IPS-15b (cell line): ENCODE measurements around the gene UQCC3.

Experiments used
- H3K27me3 ChIP-seq: one replicate; pipeline ENCODE4 v1.6.1; 2013; ENCODE audit warnings: low read length; ENCODE audit not compliant: control insufficient read depth, insufficient read depth
- H3K36me3 ChIP-seq: one replicate; pipeline ENCODE4 v1.6.1; 2013; ENCODE audit warnings: low read length; ENCODE audit not compliant: control insufficient read depth, insufficient read depth
- H3K4me1 ChIP-seq: one replicate; pipeline ENCODE4 v1.6.1; 2013; ENCODE audit warnings: mild to moderate bottlenecking, low read length; ENCODE audit not compliant: control insufficient read depth, insufficient read depth
- H3K4me3 ChIP-seq: one replicate; pipeline ENCODE4 v1.5.1; 2013; ENCODE audit warnings: low read depth, low read length
- H3K9ac ChIP-seq: one replicate; pipeline ENCODE4 v1.6.1; 2013; ENCODE audit warnings: low read depth, mild to moderate bottlenecking, low read length
- H3K9me3 ChIP-seq: one replicate; pipeline ENCODE4 v1.6.1; 2013; ENCODE audit warnings: mild to moderate bottlenecking, low read length; ENCODE audit not compliant: control insufficient read depth, insufficient read depth

Gene UQCC3

GRCh38 chr11:62719302-62719978 lies 48.0 kb downstream of the UQCC3 start:
- no peaks in the 10 kb centered on the region for H3K4me1 ChIP-seq

GRCh38 chr11:62721994-62722393 lies 50.5 kb downstream of the UQCC3 start:
- Histone ChIP-seq H3K9ac (no peak overlapping the region), H3K36me3 (peaks cover 65% of the 10 kb centered on the region)

More at GRCh38 chr11:62719302-62719978, 48.0 kb downstream of the UQCC3 start:
- Histone ChIP-seq H3K36me3 (peaks cover 81% of the 10 kb centered on the region), H3K9me3 (no peaks in the 10 kb centered on the region), H3K9ac (no peak overlapping the region), H3K27me3 (no peaks in the 10 kb centered on the region), H3K4me3 (no peak overlapping the region)

More at GRCh38 chr11:62721994-62722393, 50.5 kb downstream of the UQCC3 start:
- no peaks in the 10 kb centered on the region for H3K9me3 ChIP-seq
- H3K4me1 ChIP-seq, result peaks cover 5% of the 10 kb centered on the region
- H3K27me3 ChIP-seq, result no peaks in the 10 kb centered on the region
- H3K4me3 ChIP-seq, result no peak overlapping the region
